ENCODE data around the gene ATP13A2.

ATP13A2 gene

GRCh38 chr1:17011439-17012307 is at the start of gene ATP13A2:
Gene ATP13A2, minus strand, starts transcription at chr1:17011928. Its CDS starts 190 bp downstream, at chr1:17011738.
- peak; percentile 74 for DNase-seq
- in situ Hi-C loops (cut with HindIII; ENCODE audit: low pct_ligation_motif_present, low pct_unique_long_range_greater_than_20kb, low sequenced_read_pairs), result no loop called here

DNA sequence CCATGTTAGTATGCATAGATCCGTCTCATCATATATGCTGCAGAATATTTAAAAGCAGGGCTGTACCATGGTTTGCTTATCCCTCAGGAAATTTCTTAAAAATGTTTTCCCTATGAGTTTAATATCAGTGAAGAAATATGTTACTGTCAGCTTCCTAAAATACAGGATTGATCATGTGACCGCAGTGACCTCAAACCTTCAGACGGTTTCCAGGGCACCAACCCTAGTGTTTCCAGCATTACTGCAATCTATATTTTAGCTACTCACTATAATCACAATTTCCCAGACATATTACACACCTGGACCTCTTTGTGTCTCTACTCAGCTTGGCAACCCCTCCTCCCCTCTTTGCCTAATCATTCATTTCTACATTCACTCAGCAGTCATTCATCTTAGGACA is 49.8 kb upstream of the ATP13A2 start:
- in situ Hi-C loops (cut with HindIII; ENCODE audit: low pct_ligation_motif_present, low pct_unique_long_range_greater_than_20kb, low sequenced_read_pairs), result no loop called here
- no peak for DNase-seq

DNA sequence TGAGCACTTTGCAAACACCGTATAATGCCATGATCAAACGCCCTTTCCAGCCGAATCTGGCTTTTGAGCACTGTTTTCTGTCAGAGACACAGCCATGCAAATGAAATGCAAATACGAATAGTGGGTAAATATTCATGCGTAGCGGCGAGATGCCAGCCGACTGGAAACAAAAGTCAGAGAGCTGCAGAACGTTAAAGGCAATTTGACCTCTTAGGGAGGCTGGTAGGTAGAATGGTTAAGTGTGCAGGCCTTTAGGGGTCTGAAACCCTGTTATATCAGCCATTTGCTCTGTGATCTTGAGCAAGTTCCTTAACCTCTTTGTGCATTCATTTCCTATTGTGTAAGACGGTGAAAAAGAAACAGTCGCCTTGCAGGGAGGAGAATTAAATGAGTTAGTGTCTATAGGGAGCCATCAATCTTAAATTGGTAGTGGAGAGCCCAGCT is 48.6 kb upstream of the ATP13A2 start:
- DNase-seq, result no peak
- in situ Hi-C loops (cut with HindIII; ENCODE audit: low pct_ligation_motif_present, low pct_unique_long_range_greater_than_20kb, low sequenced_read_pairs), result no loop called here

DNA sequence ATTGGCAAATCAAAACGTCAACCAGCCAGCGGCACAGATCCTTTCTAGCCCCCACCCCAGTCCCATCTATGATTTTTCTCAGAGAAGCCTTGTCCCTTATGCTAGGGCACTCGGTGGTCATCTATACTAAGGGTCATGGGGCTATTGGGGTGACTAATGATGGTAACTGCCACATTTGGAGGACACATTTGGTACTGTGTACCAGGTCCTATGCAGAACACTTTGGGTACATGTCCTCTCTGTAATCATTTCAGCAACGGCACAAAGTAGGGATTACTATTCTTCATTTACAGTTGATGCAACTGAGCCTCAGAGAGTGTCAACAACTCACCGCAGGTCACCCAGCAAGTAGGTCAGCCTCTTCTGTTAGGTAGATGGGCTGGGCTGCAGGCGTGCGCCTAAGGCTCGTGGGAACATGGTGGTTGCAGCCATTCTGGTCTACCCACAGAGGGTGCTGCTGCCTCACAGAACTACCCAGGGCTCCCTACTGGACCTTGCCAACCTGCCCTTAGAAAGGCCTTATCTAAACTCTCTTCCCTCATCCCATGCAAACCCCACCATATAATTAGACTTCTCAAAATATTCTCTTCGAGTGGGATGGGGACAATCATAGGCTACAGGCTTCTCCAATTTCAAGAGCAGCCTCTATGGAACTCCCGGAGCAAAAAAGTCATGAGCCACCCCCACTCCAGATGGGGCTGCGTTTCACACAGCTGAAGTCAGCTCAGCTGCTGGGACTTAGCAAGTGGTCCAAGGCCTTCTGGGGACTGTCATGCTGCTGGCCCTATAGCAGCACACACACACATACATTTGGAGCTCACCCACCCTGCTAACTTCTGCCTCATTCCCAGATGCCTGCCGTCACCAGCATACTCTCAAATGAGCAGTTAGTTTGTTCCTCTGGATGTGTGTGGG is 47.9 kb upstream of the ATP13A2 start:
- peak; percentile 72 for DNase-seq
- in situ Hi-C loops (cut with HindIII; ENCODE audit: low pct_ligation_motif_present, low pct_unique_long_range_greater_than_20kb, low sequenced_read_pairs), result no loop called here

DNA sequence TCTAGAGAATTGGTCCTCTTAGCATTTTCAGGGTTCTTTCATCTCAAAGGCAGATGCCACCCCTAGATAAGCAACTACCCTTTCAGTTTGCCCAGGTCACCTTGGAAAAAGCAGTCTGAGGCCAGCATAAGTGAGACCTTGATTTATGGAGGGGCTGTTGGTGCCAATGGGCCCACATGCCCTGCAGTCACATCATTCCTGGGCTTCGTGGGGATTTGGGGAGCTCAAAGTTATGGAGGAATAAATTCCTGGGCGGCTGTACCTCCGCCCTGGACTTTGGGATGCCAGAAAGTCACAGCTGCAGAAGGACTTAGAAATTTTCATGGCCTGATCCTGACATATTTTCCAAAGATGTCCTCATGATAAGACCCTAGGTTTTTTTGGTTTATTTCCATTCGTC is 44.8 kb upstream of the ATP13A2 start:
- in situ Hi-C loops (cut with HindIII; ENCODE audit: low pct_ligation_motif_present, low pct_unique_long_range_greater_than_20kb, low sequenced_read_pairs), result no loop called here
- no peak for DNase-seq

DNA sequence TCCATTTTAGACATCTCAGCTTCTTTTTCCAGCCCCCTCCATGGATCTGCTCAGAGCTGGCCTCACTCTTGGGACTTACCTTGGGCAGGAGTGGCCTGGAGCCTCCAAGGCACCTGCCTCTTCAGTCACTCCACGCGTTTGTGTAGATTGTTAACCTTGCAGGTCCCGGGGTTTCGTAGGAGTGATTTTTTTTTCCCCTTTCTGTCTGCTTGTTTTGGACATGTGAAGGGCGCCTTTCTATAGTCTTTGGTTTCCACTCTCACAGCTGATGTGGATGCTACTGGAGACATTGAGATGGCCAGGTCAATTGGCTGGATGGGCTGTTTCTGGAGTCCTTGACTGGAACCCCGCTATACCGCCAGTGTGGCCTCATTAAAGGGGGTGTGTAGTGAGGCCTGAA is 44.1 kb upstream of the ATP13A2 start:
- DNase-seq, result no peak
- in situ Hi-C loops (cut with HindIII; ENCODE audit: low pct_ligation_motif_present, low pct_unique_long_range_greater_than_20kb, low sequenced_read_pairs), result no loop called here

DNA sequence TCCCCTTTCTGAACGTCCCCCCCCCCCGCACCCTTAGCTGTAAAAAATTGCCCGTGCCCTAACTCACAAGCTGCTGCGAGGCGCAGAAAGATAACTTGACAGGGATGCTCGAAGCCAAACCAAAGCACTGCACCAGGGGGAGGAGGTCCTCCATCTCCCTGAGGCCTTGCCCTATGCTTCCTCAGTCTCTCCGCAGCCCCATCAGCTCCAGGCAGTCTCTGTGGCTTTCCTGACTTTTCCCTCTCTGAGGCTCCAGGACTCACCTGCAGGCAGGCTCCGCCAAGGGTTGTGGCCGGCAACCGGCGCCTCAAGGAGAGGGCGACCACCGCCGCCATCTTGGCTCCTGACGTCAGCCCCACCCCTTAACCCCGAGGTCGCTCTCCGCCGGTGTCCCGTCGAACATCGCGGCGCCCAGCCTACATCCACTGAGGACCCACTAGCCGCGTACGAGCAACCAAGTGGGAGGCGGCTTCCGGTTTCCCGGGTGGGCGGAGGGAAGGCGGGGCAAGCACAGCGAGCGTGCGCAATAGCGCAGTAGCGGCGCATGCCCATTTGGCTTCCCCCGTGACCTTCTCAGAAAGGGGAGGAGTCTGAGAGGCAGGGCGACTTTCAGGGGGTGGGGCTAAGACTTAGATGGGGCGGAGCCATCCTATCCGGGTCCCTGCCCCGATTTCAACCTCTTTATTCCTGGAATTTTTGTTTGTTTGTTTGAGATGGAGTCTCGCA is 42.1 kb upstream of the ATP13A2 start, which contains the start of gene SDHB:
Gene SDHB, minus strand, starts transcription at position 348 of the 726 bp plus-strand sequence. Its CDS starts 13 bp downstream, at position 335.
- DNase-seq, result peak; percentile 95
- in situ Hi-C loops (cut with HindIII; ENCODE audit: low pct_ligation_motif_present, low pct_unique_long_range_greater_than_20kb, low sequenced_read_pairs), result no loop called here

GRCh38 chr1:17053086-17053684 is 41.5 kb upstream of the ATP13A2 start:
- no peak for DNase-seq
- in situ Hi-C loops (cut with HindIII; ENCODE audit: low pct_ligation_motif_present, low pct_unique_long_range_greater_than_20kb, low sequenced_read_pairs), result no loop called here

- in situ Hi-C loops (cut with HindIII; ENCODE audit: low pct_ligation_motif_present, low pct_unique_long_range_greater_than_20kb, low sequenced_read_pairs), result no loop called here
- no peak for DNase-seq
These were observed 40.9 kb upstream of the ATP13A2 start for GRCh38 chr1:17052641-17053040.

DNA sequence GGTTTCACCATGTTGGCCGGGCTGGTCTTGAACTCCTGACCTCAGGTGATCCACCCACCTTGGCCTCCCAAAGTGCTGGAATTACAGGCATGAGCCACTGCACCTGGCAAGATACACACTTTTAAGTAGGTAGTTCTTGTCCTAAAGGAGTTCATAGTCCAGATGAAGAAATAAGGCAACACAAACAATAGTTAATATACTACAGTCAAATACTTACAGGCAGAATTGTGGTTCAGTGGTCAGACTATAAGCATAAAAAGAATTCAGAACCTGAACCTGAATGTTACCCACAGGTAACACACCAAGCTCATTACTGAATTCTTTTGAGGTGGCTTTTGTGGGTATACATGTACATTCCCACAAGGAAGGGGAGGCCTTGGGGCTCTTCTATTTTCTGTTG is 40.3 kb upstream of the ATP13A2 start:
- in situ Hi-C loops (cut with HindIII; ENCODE audit: low pct_ligation_motif_present, low pct_unique_long_range_greater_than_20kb, low sequenced_read_pairs), result no loop called here
- no peak for DNase-seq

- in situ Hi-C loops (cut with HindIII; ENCODE audit: low pct_ligation_motif_present, low pct_unique_long_range_greater_than_20kb, low sequenced_read_pairs), result no loop called here
- no peak for DNase-seq
These were observed 36.2 kb upstream of the ATP13A2 start for GRCh38 chr1:17047924-17048323.

DNA sequence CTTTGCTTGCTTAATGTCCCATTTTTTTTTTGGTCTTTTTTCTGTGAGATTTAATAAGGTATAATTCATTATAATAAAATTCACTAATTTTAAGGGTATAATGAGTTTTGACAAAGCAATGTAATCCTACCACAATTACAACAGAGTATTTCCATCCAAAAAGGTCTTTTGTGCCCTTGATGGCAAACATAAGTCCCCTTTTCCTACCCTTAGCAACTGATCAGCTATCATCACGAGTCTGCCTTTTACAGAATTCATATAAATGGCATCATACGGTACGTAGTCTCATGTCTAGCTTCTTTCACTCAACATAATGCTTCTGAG is 34.6 kb upstream of the ATP13A2 start:
- in situ Hi-C loops (cut with HindIII; ENCODE audit: low pct_ligation_motif_present, low pct_unique_long_range_greater_than_20kb, low sequenced_read_pairs), result no loop called here
- no peak for DNase-seq

DNA sequence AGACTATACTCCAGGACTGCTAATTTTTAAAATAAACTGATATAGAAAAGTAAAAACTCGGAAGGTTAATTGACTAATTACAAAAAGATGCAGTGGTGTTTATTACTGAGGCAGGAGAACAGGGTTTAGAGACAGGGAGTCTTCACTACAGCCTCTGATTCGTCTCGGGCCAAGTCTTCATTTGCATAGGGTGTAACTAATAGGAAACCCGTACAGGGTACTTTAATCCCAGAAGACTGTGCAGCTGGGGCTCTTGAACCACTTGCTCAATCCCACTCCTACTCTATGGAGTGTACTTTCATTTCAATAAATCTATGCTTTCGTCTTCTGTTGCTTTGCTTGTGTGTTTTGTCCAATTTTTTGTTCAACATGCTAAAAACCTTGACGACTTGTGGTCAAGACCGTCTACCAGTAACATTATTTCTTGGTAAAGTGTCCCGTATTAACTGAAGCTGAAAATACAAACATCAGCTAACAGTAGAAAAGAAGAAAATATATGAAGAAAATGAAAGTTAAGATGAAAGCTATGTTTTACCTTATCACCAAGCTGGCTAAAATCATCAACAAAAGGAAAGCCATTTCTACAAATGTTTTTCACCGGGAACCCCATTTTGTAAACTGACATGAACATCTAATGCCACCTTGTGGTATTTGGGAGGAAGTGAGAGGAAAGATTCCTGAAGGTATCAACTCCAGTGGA is 34.1 kb upstream of the ATP13A2 start:
- DNase-seq, result peak; percentile 59
- in situ Hi-C loops (cut with HindIII; ENCODE audit: low pct_ligation_motif_present, low pct_unique_long_range_greater_than_20kb, low sequenced_read_pairs), result no loop called here

DNA sequence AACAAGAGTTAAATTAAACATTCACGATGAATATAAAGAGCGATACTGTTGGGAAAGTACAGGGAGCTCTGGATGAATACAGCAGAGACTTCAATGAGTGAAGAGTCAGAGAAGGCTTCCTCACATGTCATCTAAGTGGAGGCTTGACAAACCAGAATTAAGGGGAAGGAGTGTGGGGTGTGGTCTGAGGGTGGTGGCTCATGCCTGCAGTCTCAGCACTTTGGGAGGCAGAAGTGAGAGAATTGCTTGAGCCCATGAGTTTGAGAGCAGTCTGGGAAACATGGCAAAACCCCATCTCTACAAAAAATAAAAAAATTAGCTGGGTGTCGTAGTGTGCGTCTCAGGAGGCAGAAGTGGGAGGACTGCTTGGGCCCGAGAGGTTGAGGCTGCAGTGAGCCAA is 33.4 kb upstream of the ATP13A2 start:
- DNase-seq, result no peak
- in situ Hi-C loops (cut with HindIII; ENCODE audit: low pct_ligation_motif_present, low pct_unique_long_range_greater_than_20kb, low sequenced_read_pairs), result no loop called here

- in situ Hi-C loops (cut with HindIII; ENCODE audit: low pct_ligation_motif_present, low pct_unique_long_range_greater_than_20kb, low sequenced_read_pairs), result no loop called here
These were observed 31.9 kb upstream of the ATP13A2 start for GRCh38 chr1:17043676-17044075.

DNA sequence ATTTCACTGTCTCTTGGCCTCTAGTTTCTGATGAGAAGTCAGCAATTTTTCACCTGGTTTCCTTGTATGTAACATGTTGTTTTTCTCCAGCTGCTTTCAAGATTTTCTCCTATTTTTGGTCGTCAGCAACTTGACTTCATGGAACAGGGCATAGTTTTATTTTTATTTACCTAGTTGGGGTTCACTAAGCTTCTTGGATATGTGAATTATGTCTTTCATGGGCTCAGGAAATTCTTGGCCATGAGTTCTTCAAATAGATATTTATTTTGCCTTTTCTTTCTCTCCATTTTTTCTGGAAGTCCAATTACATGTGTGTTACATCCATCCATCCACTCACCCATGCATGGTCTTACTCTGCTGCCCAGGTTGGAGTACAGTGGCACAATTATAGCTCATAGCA is 28.4 kb upstream of the ATP13A2 start:
- in situ Hi-C loops (cut with HindIII; ENCODE audit: low pct_ligation_motif_present, low pct_unique_long_range_greater_than_20kb, low sequenced_read_pairs), result no loop called here
- DNase-seq, result no peak

More at GRCh38 chr1:17043676-17044075, 31.9 kb upstream of the ATP13A2 start:
- no peak for DNase-seq

DNA sequence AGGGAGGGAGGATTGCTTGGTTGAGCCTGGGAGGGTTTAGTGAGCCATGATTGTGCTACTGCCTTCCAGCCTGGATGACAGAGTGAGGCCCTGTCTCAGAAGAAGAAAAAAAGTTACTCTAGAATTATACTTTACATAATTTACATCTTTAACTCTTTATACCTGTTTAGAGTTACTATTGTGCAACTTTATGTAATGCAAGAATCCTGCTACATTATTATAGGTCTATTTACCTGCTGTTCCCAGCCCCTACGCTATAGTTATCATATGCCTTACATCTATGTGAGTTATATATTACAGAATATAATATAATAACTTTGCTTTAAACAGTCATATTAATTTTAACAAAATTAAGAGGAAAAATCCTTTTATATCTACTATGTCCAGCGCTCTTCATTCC is 27.8 kb upstream of the ATP13A2 start:
- DNase-seq, result no peak
- in situ Hi-C loops (cut with HindIII; ENCODE audit: low pct_ligation_motif_present, low pct_unique_long_range_greater_than_20kb, low sequenced_read_pairs), result no loop called here

DNA sequence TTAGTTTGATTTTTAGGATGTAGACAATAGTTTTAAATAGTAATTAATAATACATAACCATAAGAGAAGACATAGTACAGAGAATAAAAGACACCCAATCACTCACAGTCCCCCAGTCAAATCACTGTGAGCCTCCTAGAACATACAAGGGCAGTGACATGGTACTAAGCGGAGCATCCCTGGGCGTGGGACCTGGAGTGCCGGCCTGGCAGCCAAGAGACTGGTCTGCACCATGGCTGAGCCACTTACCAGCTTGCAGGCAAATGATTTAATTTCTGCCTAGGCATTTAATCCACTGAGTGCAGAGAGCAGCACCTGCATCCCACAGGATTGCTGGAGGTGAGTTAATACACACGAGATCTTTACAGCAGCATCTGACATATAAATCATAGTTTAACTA is 21.8 kb upstream of the ATP13A2 start:
- DNase-seq, result no peak
- in situ Hi-C loops (cut with HindIII; ENCODE audit: low pct_ligation_motif_present, low pct_unique_long_range_greater_than_20kb, low sequenced_read_pairs), result no loop called here

Data from ACHN (cell line).